ENCODE results near the gene ACKR3. TPM values are rescaled to one million over a fixed set of nuclear protein-coding genes. Genes with fewer than 3 reads are reported as not detected.
A peak's percentile ranks its signal among the peaks of the same experiment; 100 is the strongest.

Gene ACKR3
- total and polyA plus RNA-seq, 2 experiments from 2014 or later = 1.0 to 3.0 TPM

GRCh38 chr2:236568922-236569572 lies 578 bp upstream of the ACKR3 start:
- ATAC-seq (no peak), DNase-seq (ENCODE audit: low spot score) (no peak)
- Histone ChIP-seq H3F3A (replicated peaks; ENCODE audit: low read depth) (peaks cover 8% of the 10 kb centered on the region; the same call in 1 of the 2 replicates), H3K36me3 (ENCODE audit: insufficient read depth) (no peaks in the 10 kb centered on the region), H3K4me3 (peak overlapping the region; percentile 69), H3K9me2 (ENCODE audit: insufficient read depth) (no peaks in the 10 kb centered on the region), H3K79me2 (replicated peaks; ENCODE audit: insufficient read depth) (no peaks in the 10 kb centered on the region), H3K27ac (ENCODE audit: low read depth) (no peak overlapping the region), H3K4me2 (peak overlapping the region; percentile 87), H3K27me3 (ENCODE audit: insufficient read depth) (peaks cover 27% of the 10 kb centered on the region), H3K4me1 (ENCODE audit: insufficient read depth) (peaks cover 43% of the 10 kb centered on the region), H2AFZ (no peak overlapping the region), H4K20me1 (replicated peaks; ENCODE audit: insufficient read depth) (no peaks in the 10 kb centered on the region)
- no peak for TF ChIP-seq EZH2 (IDR thresholded peaks at IDR 0.05; ENCODE audit: low read depth, unreplicated experiment)
- Mint-ChIP-seq H3K27ac (no peak overlapping the region), H3K27me3 (ENCODE audit: insufficient read depth, low read depth, poor library complexity) (peaks cover 35% of the 10 kb centered on the region), H3K4me3 (peak overlapping the region; percentile 54), H3K9me3 (no peaks in the 10 kb centered on the region), H3K4me1 (peaks cover 74% of the 10 kb centered on the region), H3K36me3 (ENCODE audit: low read depth) (no peaks in the 10 kb centered on the region)

- Histone ChIP-seq H3K4me2 (peak overlapping the region; percentile 87), H3K4me1 (ENCODE audit: insufficient read depth) (peaks cover 39% of the 10 kb centered on the region), H3K36me3 (ENCODE audit: insufficient read depth) (no peaks in the 10 kb centered on the region), H2AFZ (peak overlapping the region; percentile 49; the same call in 1 of the 2 replicates), H3K27ac (ENCODE audit: low read depth) (0 out of 2 replicates have a peak overlapping the region, but pooled peaks have one; percentile 40), H3K4me3 (peak overlapping the region; percentile 69), H3F3A (replicated peaks; ENCODE audit: low read depth) (peaks cover 8% of the 10 kb centered on the region; the same call in 1 of the 2 replicates), H3K79me2 (replicated peaks; ENCODE audit: insufficient read depth) (no peaks in the 10 kb centered on the region), H4K20me1 (replicated peaks; ENCODE audit: insufficient read depth) (no peaks in the 10 kb centered on the region), H3K27me3 (ENCODE audit: insufficient read depth) (peaks cover 27% of the 10 kb centered on the region), H3K9me2 (ENCODE audit: insufficient read depth) (no peaks in the 10 kb centered on the region)
- Mint-ChIP-seq H3K9me3 (no peaks in the 10 kb centered on the region; the same call in 2 of the 3 replicates), H3K36me3 (ENCODE audit: low read depth) (no peaks in the 10 kb centered on the region), H3K4me3 (peak overlapping the region; percentile 53), H3K27ac (peak overlapping the region; percentile 42; the same call in 1 of the 2 replicates), H3K27me3 (ENCODE audit: insufficient read depth, low read depth, poor library complexity) (peaks cover 34% of the 10 kb centered on the region), H3K4me1 (peaks cover 68% of the 10 kb centered on the region)
- TF ChIP-seq POLR2AphosphoS5 (IDR thresholded peaks at IDR 0.05; ENCODE audit: low read depth) (no peak), EZH2 (IDR thresholded peaks at IDR 0.05; ENCODE audit: low read depth, unreplicated experiment) (no peak), STAT1 (IDR thresholded peaks at IDR 0.05; ENCODE audit: unreplicated experiment) (no peak)
- no peak for ATAC-seq
- DNase-seq (ENCODE audit: low spot score) = no peak
Measured at GRCh38 chr2:236570081-236570868, 650 bp downstream of the ACKR3 start.

- Mint-ChIP-seq H3K4me3 (peak overlapping the region; percentile 53), H3K9me3 (no peaks in the 10 kb centered on the region; the same call in 2 of the 3 replicates), H3K27ac (no peak overlapping the region), H3K4me1 (peaks cover 62% of the 10 kb centered on the region), H3K36me3 (ENCODE audit: low read depth) (no peaks in the 10 kb centered on the region), H3K27me3 (ENCODE audit: insufficient read depth, low read depth, poor library complexity) (peaks cover 27% of the 10 kb centered on the region)
- Histone ChIP-seq H3K4me1 (ENCODE audit: insufficient read depth) (peaks cover 39% of the 10 kb centered on the region), H3K9me2 (ENCODE audit: insufficient read depth) (no peaks in the 10 kb centered on the region), H4K20me1 (replicated peaks; ENCODE audit: insufficient read depth) (no peaks in the 10 kb centered on the region), H3K4me3 (peak overlapping the region; percentile 34; the same call in 1 of the 2 replicates), H3K36me3 (ENCODE audit: insufficient read depth) (no peaks in the 10 kb centered on the region), H3K4me2 (peak overlapping the region; percentile 87), H3K27ac (ENCODE audit: low read depth) (no peak overlapping the region), H3F3A (replicated peaks; ENCODE audit: low read depth) (peaks cover 7% of the 10 kb centered on the region; the same call in 1 of the 2 replicates), H3K79me2 (replicated peaks; ENCODE audit: insufficient read depth) (no peaks in the 10 kb centered on the region), H3K27me3 (ENCODE audit: insufficient read depth) (peaks cover 27% of the 10 kb centered on the region), H2AFZ (peak overlapping the region; percentile 90; the same call in 1 of the 2 replicates)
- no peak for DNase-seq (ENCODE audit: low spot score)
- ATAC-seq = no peak
- TF ChIP-seq ZNF114 (CRISPR knock-in tag; IDR thresholded peaks at IDR 0.05) (no peak), POLR2AphosphoS5 (IDR thresholded peaks at IDR 0.05; ENCODE audit: low read depth) (no peak), ETS1 (IDR thresholded peaks at IDR 0.05) (no peak), EZH2 (IDR thresholded peaks at IDR 0.05; ENCODE audit: low read depth, unreplicated experiment) (no peak), ZNF331 (CRISPR knock-in tag; IDR thresholded peaks at IDR 0.05; ENCODE audit: low read depth) (no peak), CTCF (conservative IDR thresholded peaks at IDR 0.05; ENCODE audit: low read depth in 2 of 2) (no peak)
Measured at GRCh38 chr2:236571145-236571544, 1.5 kb downstream of the ACKR3 start.

Data from GM23338 (cell line).